HL-60 (cell line): ENCODE measurements around the gene TARBP2.

Experiments
- POLR2AphosphoS5 ChIP-seq: IDR thresholded peaks from 2 replicates; pipeline ENCODE4 v1.6.1; 2012; ENCODE audit warnings: low read depth
- SPI1 ChIP-seq: IDR thresholded peaks from 2 replicates; pipeline ENCODE4 v1.6.1; 2012; ENCODE audit warnings: low read depth, mild to moderate bottlenecking, borderline replicate concordance
- TF ChIP-seq, protein P1 (sequence below): IDR thresholded peaks from one replicate; pipeline ENCODE4 v1.5.1; 2011; ENCODE audit warnings: low read length, control low read depth, inconsistent platforms; ENCODE audit not compliant: insufficient read depth
- TF ChIP-seq, protein P2 (sequence below): IDR thresholded peaks from 2 replicates; pipeline ENCODE4 v1.6.1; 2012; ENCODE audit warnings: low read depth; ENCODE audit not compliant: insufficient replicate concordance

DNA sequence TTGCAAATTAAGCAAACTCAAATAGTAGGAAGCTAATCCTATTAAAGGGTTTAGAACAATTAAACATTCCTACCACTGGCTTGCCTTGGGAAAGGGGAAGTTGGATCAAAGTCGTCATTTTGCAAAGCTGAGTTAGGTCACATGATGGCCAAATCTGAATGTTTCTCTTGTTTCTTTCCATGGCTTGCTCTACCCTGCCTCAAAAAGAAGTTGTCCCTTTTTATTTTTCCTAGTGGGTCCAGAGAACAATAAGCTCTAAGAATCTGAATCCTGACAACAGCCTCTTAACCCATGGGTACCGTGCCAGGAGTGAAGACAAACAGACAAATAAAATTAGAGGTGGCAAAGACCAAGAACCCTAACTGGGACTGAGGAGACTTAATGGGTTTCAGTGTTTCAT, 32.4 kb downstream of the TARBP2 start:
- TF ChIP-seq, protein P1, sequence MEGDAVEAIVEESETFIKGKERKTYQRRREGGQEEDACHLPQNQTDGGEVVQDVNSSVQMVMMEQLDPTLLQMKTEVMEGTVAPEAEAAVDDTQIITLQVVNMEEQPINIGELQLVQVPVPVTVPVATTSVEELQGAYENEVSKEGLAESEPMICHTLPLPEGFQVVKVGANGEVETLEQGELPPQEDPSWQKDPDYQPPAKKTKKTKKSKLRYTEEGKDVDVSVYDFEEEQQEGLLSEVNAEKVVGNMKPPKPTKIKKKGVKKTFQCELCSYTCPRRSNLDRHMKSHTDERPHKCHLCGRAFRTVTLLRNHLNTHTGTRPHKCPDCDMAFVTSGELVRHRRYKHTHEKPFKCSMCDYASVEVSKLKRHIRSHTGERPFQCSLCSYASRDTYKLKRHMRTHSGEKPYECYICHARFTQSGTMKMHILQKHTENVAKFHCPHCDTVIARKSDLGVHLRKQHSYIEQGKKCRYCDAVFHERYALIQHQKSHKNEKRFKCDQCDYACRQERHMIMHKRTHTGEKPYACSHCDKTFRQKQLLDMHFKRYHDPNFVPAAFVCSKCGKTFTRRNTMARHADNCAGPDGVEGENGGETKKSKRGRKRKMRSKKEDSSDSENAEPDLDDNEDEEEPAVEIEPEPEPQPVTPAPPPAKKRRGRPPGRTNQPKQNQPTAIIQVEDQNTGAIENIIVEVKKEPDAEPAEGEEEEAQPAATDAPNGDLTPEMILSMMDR: no peak
- no peak for TF ChIP-seq POLR2AphosphoS5
- TF ChIP-seq, protein P2, sequence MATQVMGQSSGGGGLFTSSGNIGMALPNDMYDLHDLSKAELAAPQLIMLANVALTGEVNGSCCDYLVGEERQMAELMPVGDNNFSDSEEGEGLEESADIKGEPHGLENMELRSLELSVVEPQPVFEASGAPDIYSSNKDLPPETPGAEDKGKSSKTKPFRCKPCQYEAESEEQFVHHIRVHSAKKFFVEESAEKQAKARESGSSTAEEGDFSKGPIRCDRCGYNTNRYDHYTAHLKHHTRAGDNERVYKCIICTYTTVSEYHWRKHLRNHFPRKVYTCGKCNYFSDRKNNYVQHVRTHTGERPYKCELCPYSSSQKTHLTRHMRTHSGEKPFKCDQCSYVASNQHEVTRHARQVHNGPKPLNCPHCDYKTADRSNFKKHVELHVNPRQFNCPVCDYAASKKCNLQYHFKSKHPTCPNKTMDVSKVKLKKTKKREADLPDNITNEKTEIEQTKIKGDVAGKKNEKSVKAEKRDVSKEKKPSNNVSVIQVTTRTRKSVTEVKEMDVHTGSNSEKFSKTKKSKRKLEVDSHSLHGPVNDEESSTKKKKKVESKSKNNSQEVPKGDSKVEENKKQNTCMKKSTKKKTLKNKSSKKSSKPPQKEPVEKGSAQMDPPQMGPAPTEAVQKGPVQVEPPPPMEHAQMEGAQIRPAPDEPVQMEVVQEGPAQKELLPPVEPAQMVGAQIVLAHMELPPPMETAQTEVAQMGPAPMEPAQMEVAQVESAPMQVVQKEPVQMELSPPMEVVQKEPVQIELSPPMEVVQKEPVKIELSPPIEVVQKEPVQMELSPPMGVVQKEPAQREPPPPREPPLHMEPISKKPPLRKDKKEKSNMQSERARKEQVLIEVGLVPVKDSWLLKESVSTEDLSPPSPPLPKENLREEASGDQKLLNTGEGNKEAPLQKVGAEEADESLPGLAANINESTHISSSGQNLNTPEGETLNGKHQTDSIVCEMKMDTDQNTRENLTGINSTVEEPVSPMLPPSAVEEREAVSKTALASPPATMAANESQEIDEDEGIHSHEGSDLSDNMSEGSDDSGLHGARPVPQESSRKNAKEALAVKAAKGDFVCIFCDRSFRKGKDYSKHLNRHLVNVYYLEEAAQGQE: no peak
- TF ChIP-seq SPI1: no peak
